ENCODE results near the gene SPOP. TPM values are rescaled to one million over a fixed set of nuclear protein-coding genes. Genes with fewer than 3 reads are reported as not detected.

Gene SPOP
- total and polyA plus RNA-seq, 2 of the 4 experiments (the other 2 are of a cell fraction): 24.9 to 47.5 TPM

DNA sequence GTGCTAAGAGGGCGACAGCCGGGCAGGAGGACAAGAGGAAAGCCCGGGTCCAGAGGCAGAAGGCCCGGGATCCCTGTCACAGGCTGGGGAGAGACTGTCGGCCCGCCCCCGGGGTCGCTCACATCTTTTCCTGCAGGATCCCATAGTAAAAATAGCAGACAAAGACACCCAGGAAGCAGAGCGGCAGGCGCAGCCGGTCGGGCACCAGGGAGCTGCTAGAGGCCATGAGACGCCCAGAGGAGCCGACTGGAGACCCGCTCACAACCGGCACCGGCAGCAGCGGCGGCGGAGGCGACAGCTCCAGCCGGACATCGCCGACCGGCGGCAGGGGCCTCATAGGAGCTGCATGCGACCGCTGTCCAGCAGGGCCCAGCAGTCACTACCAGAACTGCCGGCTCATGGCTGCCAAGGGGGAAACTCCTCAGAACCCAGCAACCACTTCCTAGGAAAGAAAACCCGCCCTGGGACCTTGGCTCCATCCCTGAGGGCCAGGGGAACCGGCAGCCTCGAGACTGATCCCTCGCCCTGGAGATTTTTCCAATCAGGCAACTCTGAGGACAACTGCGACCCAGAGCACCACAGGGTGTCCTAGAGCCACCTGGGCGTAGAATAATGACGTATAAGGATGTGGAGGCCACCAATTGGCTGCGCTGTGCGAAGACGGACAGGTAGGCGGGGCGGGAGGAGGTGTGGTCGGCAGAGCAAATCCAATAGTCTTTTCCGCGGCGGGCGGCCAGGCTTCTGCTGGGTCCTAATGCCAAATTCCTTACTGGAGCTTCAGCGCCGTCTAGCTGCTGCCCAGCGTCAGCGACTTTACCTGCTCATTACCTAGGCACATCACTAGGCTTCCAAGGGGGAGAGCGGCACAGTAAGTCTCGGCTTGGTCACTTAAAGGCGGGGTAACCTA lies 30.0 kb upstream of the SPOP start, which contains the start of gene SLC35B1 (continued):
- TF ChIP-seq MXI1 (IDR thresholded peaks at IDR 0.05; ENCODE audit: borderline replicate concordance, low read depth, low read length): peak; percentile 87; the same call in 1 of the 2 replicates
- TF ChIP-seq MAZ (IDR thresholded peaks at IDR 0.05; ENCODE audit: borderline replicate concordance, low read depth, low read length): peak; percentile 77; the same call in 1 of the 2 replicates
- TF ChIP-seq CHD1 (IDR thresholded peaks at IDR 0.05; ENCODE audit: low read depth, low read length): no peak
- TF ChIP-seq, protein P1, sequence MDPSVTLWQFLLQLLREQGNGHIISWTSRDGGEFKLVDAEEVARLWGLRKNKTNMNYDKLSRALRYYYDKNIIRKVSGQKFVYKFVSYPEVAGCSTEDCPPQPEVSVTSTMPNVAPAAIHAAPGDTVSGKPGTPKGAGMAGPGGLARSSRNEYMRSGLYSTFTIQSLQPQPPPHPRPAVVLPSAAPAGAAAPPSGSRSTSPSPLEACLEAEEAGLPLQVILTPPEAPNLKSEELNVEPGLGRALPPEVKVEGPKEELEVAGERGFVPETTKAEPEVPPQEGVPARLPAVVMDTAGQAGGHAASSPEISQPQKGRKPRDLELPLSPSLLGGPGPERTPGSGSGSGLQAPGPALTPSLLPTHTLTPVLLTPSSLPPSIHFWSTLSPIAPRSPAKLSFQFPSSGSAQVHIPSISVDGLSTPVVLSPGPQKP (IDR thresholded peaks at IDR 0.05; ENCODE audit: borderline replicate concordance, low read depth, low read length): no peak
- TF ChIP-seq RCOR1 (IDR thresholded peaks at IDR 0.05; ENCODE audit: insufficient replicate concordance, low read length): no peak
